Head of caudate nucleus (tissue), 42 donors: ENCODE results near the gene DUSP2.
"Not testable (repeated sequence)": the region's sequence is repeated elsewhere in the genome, so short reads cannot be mapped to it uniquely, and the experiment has no call there.

Experiments
- DNase-seq, 42 donors: peaks; one replicate each; pipeline versions ENCODE4 v3.0.0 to v3.0.0-alpha.2; 2020 to 2021; ENCODE audit warnings: mixed read lengths in 7 of 42
- intact Hi-C: fragments of 100-400 bp; cut with DNase I; formaldehyde crosslinking; loops from one replicate; pipeline ENCODE4 v1.15.0; 2022

The DUSP2 gene

DNA sequence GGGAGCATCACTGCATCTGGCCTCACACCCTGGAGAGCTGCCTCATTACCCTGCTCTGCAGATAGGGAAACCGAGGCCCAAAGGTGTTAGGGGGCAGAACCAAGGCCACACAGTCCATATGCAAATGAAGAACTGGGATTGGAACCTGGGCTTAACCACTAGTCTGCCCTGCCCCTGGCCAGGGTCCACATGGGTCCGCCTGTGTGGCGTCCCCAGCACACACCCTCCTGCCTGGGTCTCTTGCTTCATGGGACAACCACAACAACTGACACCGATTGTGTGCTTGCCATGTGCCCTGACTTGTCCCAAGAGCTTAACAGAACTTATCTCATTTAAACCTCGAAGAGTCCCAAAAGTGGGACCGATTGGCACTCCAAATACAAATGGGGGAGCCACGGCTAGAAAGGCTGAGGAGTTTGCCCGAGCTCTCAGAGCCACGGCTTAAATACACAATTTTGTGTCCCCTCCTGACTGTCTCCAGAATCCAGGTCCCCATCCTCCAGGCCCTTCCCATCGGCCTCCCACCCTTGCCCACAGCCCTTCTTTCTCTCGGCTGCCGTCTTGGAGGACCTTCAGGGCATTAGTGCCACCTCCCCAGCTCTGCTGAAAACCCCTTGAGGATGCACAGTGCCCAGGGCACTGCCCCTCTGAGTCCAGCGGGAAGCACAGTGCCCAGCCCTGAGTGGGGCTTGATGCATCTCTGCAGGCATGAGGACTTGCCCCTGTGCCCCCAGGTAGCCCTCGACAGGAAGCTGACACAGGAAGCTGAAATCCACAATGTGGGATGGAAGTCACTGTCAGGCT lies 5.8 kb upstream of the DUSP2 start:
- DNase-seq, result peak in 2 of 42 donors; percentile 1 to 20
- intact Hi-C loops, result no loop called here

DNA sequence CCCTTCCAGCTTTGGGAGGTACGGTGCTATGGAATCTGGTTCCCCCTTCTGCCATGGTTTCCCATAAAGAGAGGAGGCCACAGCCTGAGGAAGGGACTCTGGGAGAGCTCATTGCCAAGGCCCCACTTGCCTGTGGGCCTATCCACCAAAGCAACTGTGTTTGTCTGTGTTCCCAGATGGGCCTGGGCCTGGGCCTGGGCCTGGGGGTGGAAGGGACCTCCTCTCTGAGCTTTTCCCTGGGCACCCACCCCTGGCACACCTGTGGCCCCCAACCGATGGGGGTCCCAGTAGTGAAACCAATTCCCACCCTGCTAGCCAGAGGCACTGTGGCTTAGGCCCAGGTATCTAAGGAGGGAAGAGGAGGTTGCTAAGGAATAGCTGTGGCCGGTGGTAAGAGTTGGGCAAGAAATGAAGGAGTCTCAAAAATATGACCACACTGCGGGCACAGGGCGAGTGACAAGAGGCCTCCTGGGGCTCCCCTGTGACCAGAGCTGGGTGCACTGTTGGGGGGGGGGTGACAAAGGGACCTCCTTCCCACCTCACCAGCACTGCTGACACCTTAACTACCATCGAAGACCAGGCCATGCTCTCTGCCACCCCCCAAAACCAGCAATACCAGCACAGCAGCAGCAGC lies 4.9 kb upstream of the DUSP2 start:
- intact Hi-C loops, result no loop called here
- peak in 2 of 42 donors; percentile 1 to 11 for DNase-seq

DNA sequence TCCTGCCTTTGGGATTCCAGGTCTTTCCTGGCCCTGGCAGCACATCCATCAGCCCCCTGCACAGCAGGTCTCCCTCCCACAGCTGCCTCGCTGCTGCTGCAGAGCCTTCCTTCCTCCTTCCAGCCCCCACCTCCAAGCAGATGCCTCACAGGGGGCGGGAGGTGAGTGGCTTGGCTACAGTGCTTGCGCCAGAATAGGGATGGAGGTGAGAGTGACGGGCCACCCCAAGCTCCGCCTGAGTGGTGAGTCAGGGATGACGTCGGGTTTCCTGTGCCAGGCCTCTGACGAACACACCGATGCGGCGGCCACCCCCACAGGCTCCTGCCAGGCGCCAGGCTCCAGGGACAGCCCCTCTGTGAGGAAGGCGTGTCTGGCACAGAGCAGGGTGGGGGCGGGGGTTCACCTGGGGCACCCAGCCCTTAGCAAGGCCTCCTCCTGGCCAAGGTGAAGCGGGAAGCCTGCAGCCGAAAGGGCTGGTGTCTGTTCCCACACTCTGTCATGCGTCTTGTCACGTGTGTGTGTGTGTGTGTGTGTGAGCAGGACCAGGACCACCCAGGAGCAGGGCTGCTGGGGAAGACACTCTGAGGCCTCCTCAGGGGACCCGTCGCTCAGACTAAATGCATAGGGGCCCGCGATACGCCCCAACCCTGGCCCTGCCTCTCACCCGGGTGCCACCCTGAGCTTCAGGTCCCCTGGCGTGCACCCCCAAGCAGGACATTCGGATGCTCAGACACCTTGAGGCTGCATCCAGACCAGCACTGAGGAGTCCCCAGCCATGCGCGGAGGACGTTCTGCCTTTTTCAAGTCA lies 3.4 kb upstream of the DUSP2 start:
- intact Hi-C loops, result loop anchor here (10.0 kb wide), 1 partner anchor 116 kb away; the partner anchor contains the start of genes CIAO1 and TMEM127
- peak; percentile 38 to 91 (median 74) for DNase-seq

DNA sequence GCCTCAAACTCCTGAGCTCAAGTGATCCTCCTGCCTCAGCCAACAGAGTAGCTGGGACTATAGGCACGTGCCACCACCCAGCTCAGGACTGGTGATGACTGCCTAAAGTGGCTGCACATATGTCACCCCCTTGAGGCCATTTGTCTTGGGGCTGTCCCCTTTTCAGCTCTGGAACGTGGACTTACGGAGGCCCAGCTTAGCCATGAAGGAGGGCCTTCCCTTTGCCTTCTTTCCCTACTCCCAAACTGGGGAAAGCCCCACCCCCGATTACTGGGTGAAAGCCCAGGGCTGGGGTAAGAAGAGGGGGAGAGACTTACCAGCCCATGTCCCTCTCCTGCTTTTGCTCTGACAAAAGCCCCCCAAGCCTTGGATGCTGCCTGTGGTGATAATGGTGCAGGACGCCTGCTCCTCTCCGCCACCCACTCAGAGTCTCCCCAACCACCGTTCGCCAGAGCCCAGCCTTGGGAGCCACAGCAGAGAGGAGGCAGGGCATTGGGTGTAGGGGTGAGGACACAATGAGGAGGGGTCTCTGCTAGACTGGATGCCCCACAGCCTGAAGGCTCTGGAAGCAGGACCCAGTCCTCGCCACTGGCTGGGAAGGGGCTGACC lies 2.5 kb upstream of the DUSP2 start:
- peak in 2 of 42 donors; percentile 1 to 28 for DNase-seq
- intact Hi-C loops, result loop anchor here (10.0 kb wide), 1 partner anchor 117 kb away; the partner anchor contains the start of genes CIAO1 and TMEM127

DNA sequence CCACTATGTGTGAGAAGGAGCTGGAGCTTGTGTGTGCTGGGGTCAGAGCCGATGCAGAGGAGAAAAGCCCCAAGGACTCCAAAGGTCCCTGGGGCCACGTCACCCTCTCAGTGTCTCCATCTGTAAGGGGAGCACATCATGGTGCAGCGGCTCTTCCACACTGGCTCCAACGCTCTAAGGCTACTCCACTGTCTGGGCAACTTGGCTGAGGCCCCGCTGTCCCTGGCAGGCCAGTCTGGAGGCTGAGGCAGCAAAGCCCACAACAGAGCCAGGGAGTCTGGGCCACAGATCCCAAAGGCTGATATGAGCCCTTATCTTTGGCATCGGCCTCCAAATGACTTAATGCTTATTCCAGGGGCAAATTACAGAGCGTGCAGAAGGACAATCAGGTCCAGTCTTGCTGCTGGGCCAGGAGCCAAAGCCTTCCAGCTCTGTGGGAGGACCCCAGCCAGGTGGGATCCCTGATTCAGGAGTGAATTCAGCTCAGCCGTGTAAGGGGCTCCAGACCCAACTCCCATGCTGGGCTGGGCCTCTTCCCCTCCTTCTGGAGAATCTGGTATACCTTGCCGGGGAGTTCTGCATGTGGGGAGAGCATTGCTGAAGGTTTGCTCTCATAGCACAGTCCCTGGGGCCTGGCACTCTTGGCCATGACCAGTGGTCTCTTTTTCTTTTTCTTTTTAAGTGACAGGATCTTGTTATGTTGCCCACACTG lies 1.8 kb upstream of the DUSP2 start:
- intact Hi-C loops, result loop anchor here (10.0 kb wide), 1 partner anchor 118 kb away; the partner anchor contains the start of genes CIAO1 and TMEM127
- peak in 1 of 42 donors; percentile 30 for DNase-seq

DNA sequence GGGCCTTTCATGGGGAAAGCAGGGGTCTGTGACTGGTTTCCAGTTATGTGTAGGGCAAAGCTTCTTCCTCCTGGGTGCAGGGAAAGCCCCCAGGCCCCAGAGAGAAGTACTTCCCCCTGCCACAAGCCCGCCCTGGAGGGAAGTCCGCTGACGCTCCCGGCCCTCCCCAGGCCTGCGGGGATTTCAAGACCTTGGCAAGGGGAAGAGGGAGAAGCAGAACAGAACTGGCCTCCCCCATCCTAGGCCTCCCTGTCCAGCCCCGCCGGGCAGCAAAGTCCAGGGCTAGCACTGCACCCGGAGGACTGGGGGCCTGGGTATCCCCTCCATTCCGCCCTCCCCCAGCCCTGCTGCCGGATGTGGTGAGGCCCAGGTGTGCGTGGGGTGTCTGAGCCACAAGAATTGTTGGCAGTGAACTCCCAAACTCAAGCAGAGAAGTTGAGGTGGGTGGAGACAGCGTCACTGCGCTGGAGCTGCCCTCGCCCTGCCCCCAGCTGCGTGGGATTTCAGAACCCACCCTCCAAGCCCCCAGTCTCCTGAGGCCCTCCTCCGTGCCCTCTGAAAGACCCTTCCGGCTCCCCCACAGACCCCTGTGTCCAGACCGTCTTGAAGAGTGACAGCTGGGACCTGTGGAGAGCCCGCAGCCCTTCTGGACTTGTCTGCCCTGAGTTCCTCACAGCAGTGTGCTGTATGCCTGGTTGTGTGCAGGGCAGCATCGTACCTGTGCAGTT lies 1.1 kb upstream of the DUSP2 start:
- DNase-seq, result peak in 35 of 42 donors; percentile 22 to 78 (median 48)
- intact Hi-C loops, result loop anchor here (10.0 kb wide), 1 partner anchor 118 kb away; the partner anchor contains the start of genes CIAO1 and TMEM127

DNA sequence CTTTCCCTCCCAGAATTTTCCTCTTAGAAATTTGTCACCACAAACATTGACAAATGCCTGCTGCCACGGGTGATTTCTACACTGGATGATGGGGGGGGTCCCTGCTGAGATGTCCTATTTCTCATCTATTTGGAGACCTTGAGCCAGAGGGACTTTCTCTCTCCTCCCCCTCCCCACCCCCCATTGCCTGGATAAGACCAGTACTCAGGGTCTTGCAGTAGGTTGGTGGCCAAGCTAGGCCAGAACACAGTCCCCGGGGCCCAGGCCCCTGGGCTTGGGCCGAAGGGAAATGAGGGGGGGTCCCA lies 560 bp upstream of the DUSP2 start:
- DNase-seq, result peak in 1 of 42 donors; percentile 20
- intact Hi-C loops, result loop anchor here (10.0 kb wide), 1 partner anchor 119 kb away; the partner anchor contains the start of genes CIAO1 and TMEM127

DNA sequence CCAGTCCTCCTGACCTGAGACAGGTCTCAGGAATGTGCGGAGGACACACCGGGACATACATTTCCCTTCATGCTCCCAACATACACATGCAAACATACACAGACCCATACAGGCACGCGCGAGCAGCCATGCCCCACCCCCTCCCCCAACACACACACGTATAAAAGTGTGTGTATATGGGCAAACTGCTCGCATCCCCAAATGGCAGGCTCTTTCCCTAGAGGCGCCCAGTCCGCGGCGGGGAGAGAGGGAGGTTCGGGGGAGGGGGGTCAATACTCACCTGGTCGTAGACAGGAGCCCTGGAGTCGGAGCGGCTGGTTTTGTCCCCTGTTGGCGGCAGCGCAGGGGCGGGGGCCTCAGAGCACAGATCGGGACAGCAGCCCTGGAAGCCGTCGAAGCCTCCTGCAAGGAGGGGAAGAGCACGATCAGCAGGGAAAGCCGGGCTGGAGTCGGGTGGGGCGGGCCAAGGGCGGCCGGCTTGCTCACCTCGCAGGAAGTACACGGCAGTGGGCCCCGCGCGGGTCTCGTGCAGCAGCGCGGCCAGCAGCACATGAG lies 682 bp downstream of the DUSP2 start:
- intact Hi-C loops, result loop anchor here (10.0 kb wide), 1 partner anchor 120 kb away; the partner anchor contains the start of genes CIAO1 and TMEM127
- peak in 6 of 42 donors; percentile 11 to 61 (median 22) for DNase-seq

DNA sequence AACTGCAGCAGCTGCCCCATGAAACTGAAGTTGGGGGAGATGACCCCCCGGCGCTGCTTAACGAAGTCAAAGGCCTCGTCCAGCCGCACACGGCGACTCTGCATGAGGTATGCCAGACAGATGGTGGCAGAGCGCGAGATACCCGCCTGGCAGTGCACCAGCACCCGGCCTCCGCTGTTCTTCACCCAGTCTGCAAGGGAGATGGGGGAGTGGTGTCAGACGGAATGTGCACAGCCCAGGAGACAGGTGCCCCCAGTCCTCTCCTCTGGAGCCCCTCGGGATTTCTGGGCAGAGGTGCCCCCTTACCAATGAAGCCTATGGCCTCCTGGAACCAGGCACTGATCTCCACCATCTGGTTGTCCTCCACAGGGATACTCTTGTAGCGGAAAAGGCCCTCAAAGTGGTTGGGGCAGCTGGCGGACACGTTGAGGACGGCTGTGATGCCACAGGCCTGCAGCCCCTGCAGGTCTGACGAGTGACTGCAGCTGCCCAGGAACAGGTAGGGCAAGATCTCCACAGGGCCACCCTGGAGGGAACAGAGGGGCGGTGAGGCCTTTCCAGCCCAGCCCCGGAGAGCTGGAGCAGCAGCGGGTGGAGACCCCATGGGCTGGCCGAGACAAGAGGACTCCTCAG lies 1.3 kb downstream of the DUSP2 start:
- no peak for DNase-seq
- intact Hi-C loops, result loop anchor here (10.0 kb wide), 1 partner anchor 121 kb away; the partner anchor contains the start of genes CIAO1 and TMEM127

DNA sequence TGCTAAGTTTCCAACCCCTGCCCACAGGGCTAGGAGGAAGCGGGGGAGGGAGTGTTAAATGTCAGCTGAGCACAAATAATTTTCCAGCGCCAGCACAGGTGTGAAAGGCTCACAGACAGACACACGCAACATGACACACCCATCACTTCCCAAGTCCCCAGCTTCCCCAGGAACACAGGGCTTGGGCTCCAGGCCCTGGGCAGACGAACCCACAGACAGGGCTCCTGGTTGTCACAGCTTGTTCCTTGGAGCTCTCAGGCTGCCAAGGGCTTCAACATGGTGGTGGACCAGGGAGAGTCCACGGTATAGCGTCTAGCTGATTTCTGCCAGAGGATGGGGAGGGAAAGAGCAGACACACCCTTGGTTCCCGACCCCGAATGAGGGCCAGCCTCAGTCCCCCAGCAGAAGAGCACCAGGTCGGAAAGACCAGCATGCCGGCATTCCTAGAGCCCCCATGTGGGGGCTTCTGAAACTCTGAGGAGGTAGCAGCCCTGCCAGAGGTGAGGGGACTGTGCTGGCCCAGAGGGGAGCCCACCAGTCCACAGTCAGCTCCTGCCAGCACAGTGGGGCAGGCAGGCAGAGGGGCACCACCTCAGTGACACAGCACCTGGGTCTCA lies 1.9 kb downstream of the DUSP2 start:
- intact Hi-C loops, result loop anchor here (10.0 kb wide), 1 partner anchor 121 kb away; the partner anchor contains the start of genes CIAO1 and TMEM127
- DNase-seq, result no peak

DNA sequence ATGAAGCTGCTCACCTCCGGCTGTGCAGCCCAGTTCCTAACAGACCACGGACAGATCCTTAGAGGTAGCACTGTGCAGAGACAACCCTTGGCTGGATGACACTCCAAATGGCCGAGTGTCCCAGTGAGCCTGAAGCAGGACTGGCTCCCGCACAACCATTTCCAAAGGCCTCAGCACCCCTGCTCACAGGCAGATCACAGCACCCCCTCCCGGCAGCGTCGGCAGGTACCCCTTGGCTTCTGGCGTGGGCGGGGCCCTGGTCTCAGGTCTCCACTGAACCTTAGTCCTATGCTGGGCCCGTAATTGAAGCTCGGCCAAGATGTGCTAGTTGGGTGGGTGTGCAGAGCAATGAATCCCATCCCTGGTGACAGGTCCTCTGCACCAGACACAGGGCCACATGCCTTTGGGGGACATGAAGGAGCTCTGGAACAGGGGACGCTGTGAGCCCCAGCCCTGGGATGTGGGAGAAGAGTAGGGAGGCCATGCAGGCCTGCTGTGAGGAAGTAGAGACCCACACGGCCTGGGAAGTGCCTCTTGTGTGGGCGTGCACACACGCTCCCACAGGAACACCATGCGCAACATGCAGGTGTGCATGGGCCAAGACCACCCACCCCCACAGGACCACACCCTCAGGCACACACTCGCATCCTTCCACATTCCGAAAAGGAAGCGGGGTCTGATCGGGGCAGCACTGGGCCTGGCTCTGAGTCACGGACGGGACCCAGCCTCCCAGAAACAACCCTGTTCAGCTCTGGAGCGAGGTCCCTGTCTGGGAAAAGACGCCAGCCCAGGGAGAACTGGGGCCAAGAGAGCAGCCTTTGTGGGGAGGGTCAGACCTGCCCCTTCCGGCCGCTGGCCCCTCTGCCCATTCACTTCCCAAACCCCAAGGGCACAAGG lies 2.8 kb downstream of the DUSP2 start:
- DNase-seq, result no peak
- intact Hi-C loops, result loop anchor here (10.0 kb wide), 1 partner anchor 122 kb away; the partner anchor contains the start of genes CIAO1 and TMEM127

DNA sequence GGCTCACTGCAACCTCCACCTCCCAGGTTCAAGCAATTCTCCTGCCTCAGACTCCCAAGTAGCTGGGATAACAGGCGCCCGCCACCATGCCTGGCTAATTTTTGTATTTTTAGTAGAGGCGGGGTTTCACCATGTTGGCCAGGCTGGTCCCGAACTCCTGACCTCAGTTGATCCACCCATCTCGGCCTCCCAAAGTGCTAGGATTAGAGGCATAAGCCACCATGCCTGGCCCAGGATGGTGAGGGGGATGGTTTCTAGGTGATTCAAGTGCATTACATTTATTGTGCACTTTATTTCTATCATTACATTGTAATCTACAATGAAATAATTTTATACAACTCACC lies 3.6 kb downstream of the DUSP2 start:
- intact Hi-C loops, result loop anchor here (10.0 kb wide), 1 partner anchor 123 kb away; the partner anchor contains the start of genes CIAO1 and TMEM127
- not testable (repeated sequence) for DNase-seq

DNA sequence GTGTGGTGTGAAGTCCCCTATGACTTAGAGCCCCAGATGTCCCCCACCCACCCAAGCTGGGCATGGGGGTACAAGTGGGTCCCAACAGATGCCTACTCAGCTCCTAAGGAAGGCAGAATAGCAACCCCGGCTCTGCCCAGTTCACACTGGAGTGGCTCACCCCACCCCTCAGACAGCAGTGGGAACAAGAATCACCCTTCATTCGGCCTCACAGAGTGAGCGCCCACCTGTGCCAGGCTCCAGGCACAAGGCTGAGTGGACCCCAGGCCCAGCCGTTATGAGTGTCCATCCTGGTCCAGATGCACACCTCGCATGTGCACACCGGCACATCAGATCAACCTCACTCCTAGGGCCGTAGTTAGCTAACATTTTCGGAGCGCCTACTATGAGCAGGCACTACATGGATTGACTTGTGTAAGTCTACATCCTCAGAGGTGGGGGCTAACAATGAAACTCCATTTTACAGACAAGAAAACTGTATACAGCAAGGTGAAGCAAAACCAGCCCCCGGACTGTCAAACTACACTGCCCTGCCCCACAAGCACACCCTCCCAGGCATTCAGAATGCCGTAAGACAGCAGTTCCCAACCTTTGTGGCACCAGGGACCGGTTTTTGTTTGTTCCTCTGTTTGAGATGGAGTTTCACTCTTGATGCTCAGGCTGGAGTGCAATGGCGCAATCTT lies 4.2 kb downstream of the DUSP2 start:
- intact Hi-C loops, result loop anchor here (10.0 kb wide), 1 partner anchor 124 kb away; the partner anchor contains the start of genes CIAO1 and TMEM127
- no peak for DNase-seq

DNA sequence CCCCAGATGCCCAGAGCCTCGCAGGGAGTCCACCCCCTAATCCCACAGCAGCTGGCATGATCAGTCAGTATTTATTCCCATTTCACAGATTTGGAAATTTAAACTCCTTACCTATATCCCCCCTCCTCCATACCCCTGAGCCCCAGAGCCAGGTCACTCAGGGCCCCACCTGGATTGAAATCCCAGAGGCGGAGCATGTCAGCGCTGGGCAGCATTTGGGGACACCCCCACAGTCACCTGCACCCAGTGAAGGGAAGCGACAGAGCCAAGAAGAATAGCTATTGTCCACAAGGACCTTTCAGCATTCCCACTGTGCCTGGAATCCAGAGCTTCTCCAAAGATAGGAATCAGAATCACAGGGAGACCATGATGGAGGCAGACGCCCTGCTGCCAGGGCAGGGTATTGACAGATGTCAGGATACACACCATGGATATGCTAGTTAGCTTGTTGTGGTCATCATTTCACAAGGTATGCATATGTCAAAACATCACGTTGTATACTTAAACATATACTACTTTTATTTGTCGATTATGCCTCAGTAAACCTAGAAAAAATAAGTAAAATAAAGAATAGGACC lies 6.0 kb downstream of the DUSP2 start:
- DNase-seq, result no peak
- intact Hi-C loops, result loop anchor here (2.0 kb wide), 1 partner anchor 36 kb away; no protein-coding TSS in a partner anchor
